ENCODE data around the gene CTSE.

DNA sequence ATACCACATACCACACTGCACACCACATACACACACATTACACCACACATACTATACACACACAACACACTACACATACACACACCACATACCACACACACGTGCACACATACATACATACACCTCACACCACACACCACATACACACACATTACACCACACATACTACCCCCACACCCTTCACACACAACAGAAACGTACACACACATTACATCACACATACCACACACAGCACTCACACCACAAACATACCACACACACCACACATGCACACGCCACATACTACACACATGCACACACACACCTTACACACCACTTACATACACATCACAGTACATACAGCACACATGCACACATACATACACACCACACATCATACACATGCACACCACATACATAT, 49.0 kb downstream of the CTSE start:
- TF ChIP-seq, protein P1, sequence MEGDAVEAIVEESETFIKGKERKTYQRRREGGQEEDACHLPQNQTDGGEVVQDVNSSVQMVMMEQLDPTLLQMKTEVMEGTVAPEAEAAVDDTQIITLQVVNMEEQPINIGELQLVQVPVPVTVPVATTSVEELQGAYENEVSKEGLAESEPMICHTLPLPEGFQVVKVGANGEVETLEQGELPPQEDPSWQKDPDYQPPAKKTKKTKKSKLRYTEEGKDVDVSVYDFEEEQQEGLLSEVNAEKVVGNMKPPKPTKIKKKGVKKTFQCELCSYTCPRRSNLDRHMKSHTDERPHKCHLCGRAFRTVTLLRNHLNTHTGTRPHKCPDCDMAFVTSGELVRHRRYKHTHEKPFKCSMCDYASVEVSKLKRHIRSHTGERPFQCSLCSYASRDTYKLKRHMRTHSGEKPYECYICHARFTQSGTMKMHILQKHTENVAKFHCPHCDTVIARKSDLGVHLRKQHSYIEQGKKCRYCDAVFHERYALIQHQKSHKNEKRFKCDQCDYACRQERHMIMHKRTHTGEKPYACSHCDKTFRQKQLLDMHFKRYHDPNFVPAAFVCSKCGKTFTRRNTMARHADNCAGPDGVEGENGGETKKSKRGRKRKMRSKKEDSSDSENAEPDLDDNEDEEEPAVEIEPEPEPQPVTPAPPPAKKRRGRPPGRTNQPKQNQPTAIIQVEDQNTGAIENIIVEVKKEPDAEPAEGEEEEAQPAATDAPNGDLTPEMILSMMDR (IDR thresholded peaks at IDR 0.05): no peak
- TF ChIP-seq ZFX (IDR thresholded peaks at IDR 0.05; ENCODE audit: borderline replicate concordance): no peak

All from 22Rv1 (cell line).